Liver (tissue), 9 donors: ENCODE measurements around the gene DNAAF3. TPM values are rescaled to one million over a fixed set of nuclear protein-coding genes. Genes with fewer than 3 reads are reported as not detected.

Experiments used
- DNase-seq: peaks from one replicate; pipeline ENCODE4 v3.0.0-alpha.2; 2017; ENCODE audit warnings: low spot score
- H3K27ac ChIP-seq, 2 donors: one replicate each; pipeline ENCODE4 v1.7.0; 2013; ENCODE audit warnings: inconsistent platforms in 2 of 2, low read length in 2 of 2, control low read depth in 1 of 2, low read depth in 1 of 2, mild to moderate bottlenecking in 1 of 2
- H3K27me3 ChIP-seq, 4 donors: one replicate each; pipeline versions ENCODE4 v1.6.1 to v1.7.0; 2013; ENCODE audit warnings: low read length in 3 of 4, inconsistent platforms in 1 of 4, mild to moderate bottlenecking in 1 of 4, moderate library complexity in 1 of 4; ENCODE audit not compliant: control insufficient read depth in 4 of 4, insufficient read depth in 4 of 4
- H3K36me3 ChIP-seq, 4 donors: one replicate each; pipeline versions ENCODE4 v1.6.1 to v1.7.0; 2013; ENCODE audit warnings: low read length in 3 of 4, mild to moderate bottlenecking in 3 of 4, low read depth in 1 of 4, moderate library complexity in 1 of 4; ENCODE audit not compliant: control insufficient read depth in 4 of 4, insufficient read depth in 3 of 4
- H3K4me1 ChIP-seq, 4 donors: one replicate each; pipeline versions ENCODE4 v1.6.1 to v1.7.0; 2013; ENCODE audit warnings: low read length in 3 of 4, mild to moderate bottlenecking in 3 of 4, moderate library complexity in 1 of 4; ENCODE audit not compliant: control insufficient read depth in 4 of 4, insufficient read depth in 4 of 4
- H3K4me3 ChIP-seq, 3 donors: one replicate each; pipeline versions ENCODE4 v1.6.1 to v1.7.0; 2013; ENCODE audit warnings: low read length in 3 of 3, control low read depth in 1 of 3, low read depth in 1 of 3, mild to moderate bottlenecking in 1 of 3
- H3K9ac ChIP-seq, 2 donors: one replicate each; pipeline ENCODE4 v1.7.0; 2013; ENCODE audit warnings: low read length in 2 of 2, mild to moderate bottlenecking in 2 of 2, moderate library complexity in 2 of 2, control low read depth in 1 of 2, low read depth in 1 of 2
- H3K9me3 ChIP-seq, 4 donors: one replicate each; pipeline versions ENCODE4 v1.6.1 to v1.7.0; 2013; ENCODE audit warnings: low read length in 3 of 4; ENCODE audit not compliant: control insufficient read depth in 4 of 4
- EGR1 ChIP-seq, 2 donors: IDR thresholded peaks; 2 replicates each; pipeline ENCODE4 v1.6.1; 2016 to 2018; ENCODE audit warnings: antibody characterized with exemption in 2 of 2, low read depth in 2 of 2
- FOXA2 ChIP-seq: IDR thresholded peaks from 2 replicates; pipeline ENCODE4 v1.6.1; 2016; ENCODE audit warnings: antibody characterized with exemption
- GABPA ChIP-seq, 2 donors: IDR thresholded peaks in 1 of 2; conservative IDR thresholded peaks in 1 of 2; 2 replicates each; pipeline ENCODE4 v1.6.1; 2016; ENCODE audit warnings: antibody characterized with exemption in 2 of 2, mild to moderate bottlenecking in 1 of 2, moderate library complexity in 1 of 2
- HNF4A ChIP-seq, 2 donors: conservative IDR thresholded peaks; 2 replicates each; pipeline ENCODE4 v1.6.1; 2016; ENCODE audit warnings: antibody characterized with exemption in 2 of 2, mild to moderate bottlenecking in 2 of 2
- HNF4G ChIP-seq: IDR thresholded peaks from 2 replicates; pipeline ENCODE4 v1.6.1; 2016; ENCODE audit warnings: antibody characterized with exemption
- JUND ChIP-seq, 2 donors: IDR thresholded peaks; 2 replicates each; pipeline ENCODE4 v1.6.1; 2016; ENCODE audit warnings: antibody characterized with exemption in 2 of 2
- NR2F2 ChIP-seq: IDR thresholded peaks from 2 replicates; pipeline ENCODE4 v1.6.1; 2016; ENCODE audit warnings: antibody characterized with exemption
- RAD21 ChIP-seq, 2 donors: IDR thresholded peaks; 2 replicates each; pipeline ENCODE4 v1.6.1; 2016; ENCODE audit warnings: antibody characterized with exemption in 2 of 2, mild to moderate bottlenecking in 2 of 2
- RXRA ChIP-seq, 2 donors: IDR thresholded peaks; 2 replicates each; pipeline ENCODE4 v1.6.1; 2017 to 2018; ENCODE audit warnings: antibody characterized with exemption in 2 of 2, mild to moderate bottlenecking in 1 of 2
- SP1 ChIP-seq: IDR thresholded peaks from 2 replicates; pipeline ENCODE4 v1.6.1; 2018; ENCODE audit warnings: antibody characterized with exemption, mild to moderate bottlenecking
- TAF1 ChIP-seq: conservative IDR thresholded peaks from 2 replicates; pipeline ENCODE4 v1.6.1; 2016; ENCODE audit warnings: antibody characterized with exemption, mild to moderate bottlenecking
- YY1 ChIP-seq: IDR thresholded peaks from 2 replicates; pipeline ENCODE4 v1.6.1; 2016; ENCODE audit warnings: antibody characterized with exemption, mild to moderate bottlenecking
- WGBS: extraction: QIAGEN DNeasy Blood & Tissue Kit; methylation state at CpG from one replicate; pipeline ENCODE4 v1.1.7; 2013; 5-methylcytosine and 5-hydroxymethylcytosine counted together
- polyA plus RNA-seq, 2 donors: library from polyadenylated mRNA; stranded (reverse) in 1 of 2; unstranded in 1 of 2; fragments of 200-250 nt in 1 of 2; fragments of >200 nt in 1 of 2; fragmentation: Nextera tagmentation in 1 of 2; extraction: Ambion mirVana in 1 of 2; gene quantifications; one replicate each; pipeline versions ENCODE4 v1.2.1 to v1.2.3, GENCODE V29; 2013 to 2015
- total RNA-seq, 2 donors: library from RNA; depleted of rRNA; stranded (reverse); fragments of >200 nt; gene quantifications; one replicate each; pipeline ENCODE4 v1.2.3, GENCODE V29; 2014
- TF ChIP-seq, protein P1 (sequence below): IDR thresholded peaks from 2 replicates; pipeline ENCODE4 v1.6.1; 2016; ENCODE audit warnings: antibody characterized with exemption
- TF ChIP-seq, protein P2 (sequence below): IDR thresholded peaks from 2 replicates; pipeline ENCODE4 v1.6.1; 2016; ENCODE audit warnings: antibody characterized with exemption
- TF ChIP-seq, protein P3 (sequence below): IDR thresholded peaks from 2 replicates; pipeline ENCODE4 v1.6.1; 2016; ENCODE audit warnings: antibody characterized with exemption, mild to moderate bottlenecking
- TF ChIP-seq, protein P4 (sequence below): IDR thresholded peaks from 2 replicates; pipeline ENCODE4 v1.6.1; 2016; ENCODE audit warnings: antibody characterized with exemption
- donor health status: healthy.
- donor health status: healthy.
- donor health status: healthy.
- donor health status: healthy.
- donor health status: healthy.

Gene DNAAF3
- total and polyA plus RNA-seq, 4 donors = 0.18 to 0.64 (median 0.37) TPM

DNA sequence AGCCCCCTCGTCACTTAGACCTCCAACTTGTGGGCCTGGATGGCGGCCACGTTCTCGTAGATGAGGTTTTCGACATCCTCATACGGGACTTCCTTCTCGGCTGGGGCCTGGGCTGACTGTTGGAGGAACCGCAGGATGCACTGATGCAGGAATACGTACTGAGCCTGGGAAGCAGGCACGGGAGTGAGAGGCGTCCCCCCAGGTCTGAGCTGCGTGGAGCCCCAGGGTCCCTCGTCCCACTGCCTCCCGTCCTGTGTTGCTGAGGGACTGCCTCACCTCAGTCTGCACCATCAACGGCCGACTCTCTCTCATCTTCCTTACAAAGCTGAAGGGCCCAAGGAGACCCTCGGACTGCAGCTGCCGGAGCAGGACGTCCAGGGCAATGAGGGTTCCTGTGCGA, 15.3 kb upstream of the DNAAF3 start (continued):
- TF ChIP-seq EGR1 (IDR thresholded peaks at IDR 0.05; ENCODE audit: low read depth in 2 of 2) (no peak), RXRA (IDR thresholded peaks at IDR 0.05) (no peak), SP1 (no peak)

DNA sequence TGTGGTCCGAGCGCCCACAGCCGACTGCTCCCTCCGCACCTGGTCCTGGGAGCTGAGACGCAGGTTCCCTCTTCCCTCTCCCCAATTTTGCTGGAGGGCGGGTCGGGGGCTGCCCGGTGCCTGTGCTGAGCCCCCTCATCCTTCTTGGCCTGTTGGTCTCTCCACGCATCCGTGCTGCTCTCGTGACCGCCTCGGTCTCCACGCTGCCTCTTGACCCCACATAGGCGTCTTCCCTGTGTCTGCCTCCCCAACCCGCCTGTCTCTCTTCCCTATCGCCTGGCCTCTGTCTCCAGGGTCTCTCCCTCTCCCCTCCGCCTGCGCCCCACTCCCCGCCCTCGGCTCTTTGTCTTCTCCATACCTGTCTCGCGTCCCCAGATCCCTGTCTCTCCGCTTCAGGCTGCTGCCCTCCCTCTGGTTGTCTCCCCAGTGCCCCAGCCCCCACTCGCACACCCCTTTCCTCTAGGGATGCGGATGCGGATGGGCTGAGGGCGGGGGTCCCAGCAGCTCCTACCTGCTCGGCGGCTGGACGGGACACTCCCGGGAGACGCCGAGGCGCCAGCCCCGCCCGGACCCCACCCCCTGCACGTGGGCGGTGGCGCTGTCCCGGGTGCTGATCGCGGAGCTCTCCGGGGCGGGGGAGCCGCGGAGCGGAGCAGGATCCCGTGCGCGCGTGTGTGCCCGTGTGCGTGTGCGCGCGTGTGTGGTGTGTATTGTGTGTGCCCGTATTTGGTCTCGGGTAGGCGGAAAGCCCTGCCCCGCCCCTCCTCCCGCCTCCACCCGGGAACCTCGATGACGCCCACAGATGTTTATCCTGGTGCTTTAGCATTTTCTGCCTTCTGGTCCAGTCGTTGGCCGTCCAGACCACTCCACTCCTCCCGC, 13.4 kb upstream of the DNAAF3 start, which contains the start of gene SYT5:
Gene SYT5 (minus strand): TSS at position 684 of the 879 bp plus-strand sequence. CDS start 1,248 bp downstream, outside the sequence.
- DNase-seq = peak; percentile 61
- H3K9ac ChIP-seq = no peak within 1 kb of the TSS
- TF ChIP-seq, protein P1, sequence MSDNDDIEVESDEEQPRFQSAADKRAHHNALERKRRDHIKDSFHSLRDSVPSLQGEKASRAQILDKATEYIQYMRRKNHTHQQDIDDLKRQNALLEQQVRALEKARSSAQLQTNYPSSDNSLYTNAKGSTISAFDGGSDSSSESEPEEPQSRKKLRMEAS = no peak
- TF ChIP-seq NR2F2 (no peak), YY1 (no peak), JUND (IDR thresholded peaks at IDR 0.05) (no peak)
- TF ChIP-seq, protein P2, sequence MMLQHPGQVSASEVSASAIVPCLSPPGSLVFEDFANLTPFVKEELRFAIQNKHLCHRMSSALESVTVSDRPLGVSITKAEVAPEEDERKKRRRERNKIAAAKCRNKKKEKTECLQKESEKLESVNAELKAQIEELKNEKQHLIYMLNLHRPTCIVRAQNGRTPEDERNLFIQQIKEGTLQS = no peak
- TF ChIP-seq, protein P3, sequence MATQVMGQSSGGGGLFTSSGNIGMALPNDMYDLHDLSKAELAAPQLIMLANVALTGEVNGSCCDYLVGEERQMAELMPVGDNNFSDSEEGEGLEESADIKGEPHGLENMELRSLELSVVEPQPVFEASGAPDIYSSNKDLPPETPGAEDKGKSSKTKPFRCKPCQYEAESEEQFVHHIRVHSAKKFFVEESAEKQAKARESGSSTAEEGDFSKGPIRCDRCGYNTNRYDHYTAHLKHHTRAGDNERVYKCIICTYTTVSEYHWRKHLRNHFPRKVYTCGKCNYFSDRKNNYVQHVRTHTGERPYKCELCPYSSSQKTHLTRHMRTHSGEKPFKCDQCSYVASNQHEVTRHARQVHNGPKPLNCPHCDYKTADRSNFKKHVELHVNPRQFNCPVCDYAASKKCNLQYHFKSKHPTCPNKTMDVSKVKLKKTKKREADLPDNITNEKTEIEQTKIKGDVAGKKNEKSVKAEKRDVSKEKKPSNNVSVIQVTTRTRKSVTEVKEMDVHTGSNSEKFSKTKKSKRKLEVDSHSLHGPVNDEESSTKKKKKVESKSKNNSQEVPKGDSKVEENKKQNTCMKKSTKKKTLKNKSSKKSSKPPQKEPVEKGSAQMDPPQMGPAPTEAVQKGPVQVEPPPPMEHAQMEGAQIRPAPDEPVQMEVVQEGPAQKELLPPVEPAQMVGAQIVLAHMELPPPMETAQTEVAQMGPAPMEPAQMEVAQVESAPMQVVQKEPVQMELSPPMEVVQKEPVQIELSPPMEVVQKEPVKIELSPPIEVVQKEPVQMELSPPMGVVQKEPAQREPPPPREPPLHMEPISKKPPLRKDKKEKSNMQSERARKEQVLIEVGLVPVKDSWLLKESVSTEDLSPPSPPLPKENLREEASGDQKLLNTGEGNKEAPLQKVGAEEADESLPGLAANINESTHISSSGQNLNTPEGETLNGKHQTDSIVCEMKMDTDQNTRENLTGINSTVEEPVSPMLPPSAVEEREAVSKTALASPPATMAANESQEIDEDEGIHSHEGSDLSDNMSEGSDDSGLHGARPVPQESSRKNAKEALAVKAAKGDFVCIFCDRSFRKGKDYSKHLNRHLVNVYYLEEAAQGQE = peak; percentile 99
- peaks cover 2 to 8% (median 7%) of the 10 kb centered on the region in 4 donors for H3K4me1 ChIP-seq
- no peaks in the 10 kb centered on the region for H3K9me3 ChIP-seq
- no peak within 1 kb of the TSS for H3K27ac ChIP-seq
- no peak within 1 kb of the TSS for H3K4me3 ChIP-seq
- peaks cover 2 to 9% (median 5%) of the 10 kb centered on the region in 4 donors for H3K27me3 ChIP-seq
- peaks cover 0 to 2% (median 0%) of the 10 kb centered on the region in 4 donors for H3K36me3 ChIP-seq
- WGBS = 7% methylated on average over 68 of the region's 68 CpGs

DNA sequence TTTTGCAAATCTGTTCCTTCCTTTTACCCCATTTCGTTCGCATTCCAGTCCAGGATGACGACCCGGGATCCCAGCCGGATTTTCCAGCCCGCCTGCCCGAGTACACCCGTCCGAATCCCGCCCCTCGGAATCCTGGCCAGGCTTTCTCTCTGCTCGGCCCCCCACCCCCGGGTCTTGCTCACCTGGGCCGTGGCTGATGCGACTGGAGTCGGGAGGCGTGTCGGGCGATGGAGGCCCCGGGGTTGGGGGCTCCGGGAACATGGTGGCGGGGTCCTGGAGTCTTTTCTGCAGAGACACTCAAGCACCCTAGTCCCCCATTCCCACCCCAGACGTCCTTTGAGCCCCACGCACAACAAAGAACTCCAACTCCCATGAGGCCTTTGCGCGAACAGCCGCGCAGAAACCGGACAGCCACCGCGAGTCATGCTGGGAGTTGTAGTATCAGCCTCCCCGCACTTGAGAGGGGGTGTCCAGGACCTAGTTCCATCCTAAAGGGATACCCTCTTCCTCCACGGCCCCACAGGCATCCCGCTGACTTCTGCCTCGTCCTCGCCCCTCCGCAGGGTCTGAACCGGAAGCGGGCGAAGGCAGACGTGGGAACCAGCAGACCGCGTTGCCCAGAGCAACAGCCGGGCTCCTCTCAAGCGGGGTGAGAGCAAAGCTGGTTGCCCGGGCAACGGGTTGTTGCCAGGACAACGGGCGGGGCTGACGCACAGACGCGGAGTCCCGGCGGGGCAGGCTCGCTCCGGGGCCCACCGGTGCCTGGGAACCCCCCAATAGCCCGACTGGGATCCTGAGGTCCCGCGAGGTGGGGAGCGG, 12.6 kb upstream of the DNAAF3 start:
- H3K27me3 ChIP-seq = peaks cover 2 to 10% (median 7%) of the 10 kb centered on the region in 4 donors
- DNase-seq = peak; percentile 66
- WGBS = 10% methylated on average over 61 of the region's 61 CpGs
- H3K27ac ChIP-seq = no peak overlapping the region
- H3K9me3 ChIP-seq = no peaks in the 10 kb centered on the region
- peaks cover 0 to 2% (median 0%) of the 10 kb centered on the region in 4 donors for H3K36me3 ChIP-seq
- H3K4me1 ChIP-seq = peaks cover 2 to 8% (median 7%) of the 10 kb centered on the region in 4 donors
- H3K4me3 ChIP-seq = no peak overlapping the region
- H3K9ac ChIP-seq = no peak overlapping the region
- TF ChIP-seq, protein P4, sequence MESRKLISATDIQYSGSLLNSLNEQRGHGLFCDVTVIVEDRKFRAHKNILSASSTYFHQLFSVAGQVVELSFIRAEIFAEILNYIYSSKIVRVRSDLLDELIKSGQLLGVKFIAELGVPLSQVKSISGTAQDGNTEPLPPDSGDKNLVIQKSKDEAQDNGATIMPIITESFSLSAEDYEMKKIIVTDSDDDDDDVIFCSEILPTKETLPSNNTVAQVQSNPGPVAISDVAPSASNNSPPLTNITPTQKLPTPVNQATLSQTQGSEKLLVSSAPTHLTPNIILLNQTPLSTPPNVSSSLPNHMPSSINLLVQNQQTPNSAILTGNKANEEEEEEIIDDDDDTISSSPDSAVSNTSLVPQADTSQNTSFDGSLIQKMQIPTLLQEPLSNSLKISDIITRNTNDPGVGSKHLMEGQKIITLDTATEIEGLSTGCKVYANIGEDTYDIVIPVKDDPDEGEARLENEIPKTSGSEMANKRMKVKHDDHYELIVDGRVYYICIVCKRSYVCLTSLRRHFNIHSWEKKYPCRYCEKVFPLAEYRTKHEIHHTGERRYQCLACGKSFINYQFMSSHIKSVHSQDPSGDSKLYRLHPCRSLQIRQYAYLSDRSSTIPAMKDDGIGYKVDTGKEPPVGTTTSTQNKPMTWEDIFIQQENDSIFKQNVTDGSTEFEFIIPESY = no peak
- TF ChIP-seq EGR1 (IDR thresholded peaks at IDR 0.05; ENCODE audit: low read depth in 2 of 2) (no peak), HNF4G (no peak), YY1 (no peak), FOXA2 (no peak), TAF1 (no peak), SP1 (no peak), GABPA (IDR thresholded peaks at IDR 0.05 in 1 of 2, conservative IDR thresholded peaks at IDR 0.05 in 1 of 2) (no peak), JUND (IDR thresholded peaks at IDR 0.05) (no peak), HNF4A (conservative IDR thresholded peaks at IDR 0.05) (no peak), NR2F2 (no peak), RAD21 (IDR thresholded peaks at IDR 0.05) (no peak)
- TF ChIP-seq, protein P1 = no peak
- TF ChIP-seq, protein P3 = no peak
- TF ChIP-seq, protein P2 = no peak
